HepG2 (cell line): ENCODE results near the gene TCFL5. TPM values are rescaled to one million over a fixed set of nuclear protein-coding genes. Genes with fewer than 3 reads are reported as not detected.

ENCODE experiments used
- DZIP1 ChIP-seq: sonication (generic); formaldehyde crosslinking; IDR thresholded peaks from 2 replicates; pipeline ENCODE4 v1.5.0; 2020; ENCODE audit warnings: mild to moderate bottlenecking, missing genetic modification reagents
- E2F2 ChIP-seq: sonication (generic); formaldehyde crosslinking; IDR thresholded peaks from 2 replicates; pipeline ENCODE4 v1.4.0; 2020; ENCODE audit warnings: missing genetic modification reagents, borderline replicate concordance
- KDM6A ChIP-seq: IDR thresholded peaks from 2 replicates; pipeline ENCODE4 v1.6.1; 2016; ENCODE audit warnings: low read depth
- MBNL3 ChIP-seq: fragments of 250-450 bp; sonication (Bioruptor Pico); conservative IDR thresholded peaks from 2 replicates; pipeline ENCODE4 v1.8.0; 2022; ENCODE audit warnings: mild to moderate bottlenecking, inconsistent platforms
- NFE2L1 ChIP-seq: sonication (generic); formaldehyde crosslinking; IDR thresholded peaks from 2 replicates; pipeline ENCODE4 v1.4.0; 2020; ENCODE audit warnings: missing genetic modification reagents, mild to moderate bottlenecking, borderline replicate concordance
- PAXIP1 ChIP-seq: sonication (generic); formaldehyde crosslinking; conservative IDR thresholded peaks from 2 replicates; pipeline ENCODE4 v1.4.0; 2020; ENCODE audit warnings: mild to moderate bottlenecking, missing genetic modification reagents, moderate library complexity
- SUZ12 ChIP-seq: fragments of 150-350 bp; IDR thresholded peaks from 2 replicates; pipeline ENCODE4 v1.6.1; 2014; ENCODE audit warnings: low read depth, low read length
- THAP11 ChIP-seq: IDR thresholded peaks from 2 replicates; pipeline ENCODE4 v1.6.1; 2016; ENCODE audit warnings: missing biosample characterization, missing genetic modification reagents
- XBP1 ChIP-seq: sonication (generic); formaldehyde crosslinking; IDR thresholded peaks from 2 replicates; pipeline ENCODE4 v1.5.0; 2020; ENCODE audit warnings: missing genetic modification reagents
- ZHX2 ChIP-seq, 2 experiments: sonication (generic) in 1 of 2; formaldehyde crosslinking in 1 of 2; IDR thresholded peaks; 2 replicates each; pipeline versions ENCODE4 v1.6.1 to v1.9.0; 2014 to 2022; ENCODE audit warnings: antibody characterized with exemption in 1 of 2, borderline replicate concordance in 1 of 2, inconsistent platforms in 1 of 2, low read depth in 1 of 2, missing genetic modification reagents in 1 of 2
- ZNF317 ChIP-seq: sonication (generic); formaldehyde crosslinking; IDR thresholded peaks from 2 replicates; pipeline ENCODE4 v1.5.0; 2020; ENCODE audit warnings: mild to moderate bottlenecking, missing genetic modification reagents
- ZNF589 ChIP-seq: sonication (generic); formaldehyde crosslinking; conservative IDR thresholded peaks from 2 replicates; pipeline ENCODE4 v1.8.0; 2022; ENCODE audit warnings: mild to moderate bottlenecking, moderate library complexity, missing genetic modification reagents
- ZNF605 ChIP-seq: sonication (generic); formaldehyde crosslinking; IDR thresholded peaks from 2 replicates; pipeline ENCODE4 v1.8.0; 2022; ENCODE audit warnings: mild to moderate bottlenecking, missing genetic modification reagents
- polyA plus RNA-seq, 8 experiments: library from polyadenylated mRNA; depleted of rRNA in 3 of 8; stranded (reverse) in 7 of 8; unstranded in 1 of 8; fragments of >200 nt; fragmentation: Illumina TruSeq in 4 of 8; extraction: Trizol in 4 of 8; gene quantifications; 2 replicates each; pipeline versions ENCODE4 v1.2.1 to v1.2.3, GENCODE V29; 2011 to 2016; ENCODE audit warnings: low read depth in 4 of 8, missing spikeins in 1 of 8, mixed read lengths in 1 of 8; ENCODE audit not compliant: insufficient read depth in 1 of 8
- total RNA-seq, 5 experiments: library from RNA; depleted of rRNA; stranded (reverse); fragments of >200 nt; fragmentation: Illumina TruSeq; extraction: Trizol; gene quantifications; 2 replicates each; pipeline ENCODE4 v1.2.3, GENCODE V29; 2016; ENCODE audit warnings: low read depth in 1 of 5
- TF ChIP-seq, protein P1 (sequence below): sonication (generic); formaldehyde crosslinking; conservative IDR thresholded peaks from 2 replicates; pipeline ENCODE4 v1.8.0; 2022; ENCODE audit warnings: low read depth, missing genetic modification reagents

TCFL5 gene
- total and polyA plus RNA-seq, 2 of the 13 experiments (the other 11 are each of a cell fraction or from before 2014, with no cell fraction given) = 14.8 to 20.0 TPM

- no peak for TF ChIP-seq PAXIP1 (CRISPR knock-in tag)
- TF ChIP-seq SUZ12 = no peak
- TF ChIP-seq DZIP1 (CRISPR knock-in tag) = no peak
- peak; percentile 90; the same call in 1 of the 2 replicates for TF ChIP-seq NFE2L1 (CRISPR knock-in tag)
- no peak for TF ChIP-seq ZHX2 (IDR thresholded peaks at IDR 0.05; ENCODE audit: low read depth)
- no peak for TF ChIP-seq ZHX2 (CRISPR knock-in tag; IDR thresholded peaks at IDR 0.05; ENCODE audit: borderline replicate concordance)
- no peak for TF ChIP-seq XBP1
- TF ChIP-seq ZNF605 = no peak; the same call in 1 of the 2 replicates
- no peak for TF ChIP-seq MBNL3 (CRISPR knock-in tag)
- TF ChIP-seq ZNF317 (CRISPR knock-in tag) = no peak
- TF ChIP-seq ZNF589 (CRISPR knock-in tag) = 0 out of 2 replicates have a peak, but pooled peaks have one; percentile 61
- peak; percentile 77; the same call in 1 of the 2 replicates for TF ChIP-seq E2F2 (CRISPR knock-in tag)
- no peak; the same call in 1 of the 2 replicates for TF ChIP-seq THAP11
- TF ChIP-seq KDM6A (CRISPR knock-in tag) = no peak
- TF ChIP-seq, protein P1, sequence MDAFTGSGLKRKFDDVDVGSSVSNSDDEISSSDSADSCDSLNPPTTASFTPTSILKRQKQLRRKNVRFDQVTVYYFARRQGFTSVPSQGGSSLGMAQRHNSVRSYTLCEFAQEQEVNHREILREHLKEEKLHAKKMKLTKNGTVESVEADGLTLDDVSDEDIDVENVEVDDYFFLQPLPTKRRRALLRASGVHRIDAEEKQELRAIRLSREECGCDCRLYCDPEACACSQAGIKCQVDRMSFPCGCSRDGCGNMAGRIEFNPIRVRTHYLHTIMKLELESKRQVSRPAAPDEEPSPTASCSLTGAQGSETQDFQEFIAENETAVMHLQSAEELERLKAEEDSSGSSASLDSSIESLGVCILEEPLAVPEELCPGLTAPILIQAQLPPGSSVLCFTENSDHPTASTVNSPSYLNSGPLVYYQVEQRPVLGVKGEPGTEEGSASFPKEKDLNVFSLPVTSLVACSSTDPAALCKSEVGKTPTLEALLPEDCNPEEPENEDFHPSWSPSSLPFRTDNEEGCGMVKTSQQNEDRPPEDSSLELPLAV (CRISPR knock-in tag) = no peak
Observed at GRCh38 chr20:62793757-62794006, 67.9 kb downstream of the TCFL5 start (continued).
